Measurements from ENCODE around the gene PDE4A.
A peak's percentile ranks its signal among the peaks of the same experiment; 100 is the strongest.
"Not testable (repeated sequence)": the region's sequence is repeated elsewhere in the genome, so short reads cannot be mapped to it uniquely, and the experiment has no call there.

Gene PDE4A

DNA sequence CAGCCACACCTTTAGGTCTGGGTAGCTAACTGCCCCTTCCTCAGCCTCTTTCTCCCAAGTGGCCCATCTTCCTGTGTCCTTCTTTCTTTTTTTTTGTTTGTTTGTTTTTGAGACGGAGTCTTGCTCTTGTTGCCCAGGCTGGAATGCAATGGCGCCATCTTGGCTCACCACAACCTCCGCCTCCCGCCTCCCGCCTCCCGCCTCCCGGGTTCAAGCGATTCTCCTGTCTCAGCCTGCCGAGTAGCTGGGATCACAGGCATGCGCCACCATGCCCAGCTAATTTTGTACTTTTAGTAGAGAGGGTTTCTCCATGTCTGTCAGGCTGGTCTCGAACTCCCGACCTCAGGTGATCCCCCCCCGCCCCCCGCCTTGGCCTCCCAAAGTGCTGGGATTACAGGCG, 41.7 kb downstream of the PDE4A start:
- not testable (repeated sequence) for DNase-seq (ENCODE audit: low read depth in 2 of 2)

GRCh38 chr19:10462557-10462956, 42.2 kb downstream of the PDE4A start:
- no peak for DNase-seq (ENCODE audit: low read depth in 2 of 2)

GRCh38 chr19:10464456-10464855, 44.1 kb downstream of the PDE4A start:
- DNase-seq (ENCODE audit: low read depth in 2 of 2) = no peak

DNA sequence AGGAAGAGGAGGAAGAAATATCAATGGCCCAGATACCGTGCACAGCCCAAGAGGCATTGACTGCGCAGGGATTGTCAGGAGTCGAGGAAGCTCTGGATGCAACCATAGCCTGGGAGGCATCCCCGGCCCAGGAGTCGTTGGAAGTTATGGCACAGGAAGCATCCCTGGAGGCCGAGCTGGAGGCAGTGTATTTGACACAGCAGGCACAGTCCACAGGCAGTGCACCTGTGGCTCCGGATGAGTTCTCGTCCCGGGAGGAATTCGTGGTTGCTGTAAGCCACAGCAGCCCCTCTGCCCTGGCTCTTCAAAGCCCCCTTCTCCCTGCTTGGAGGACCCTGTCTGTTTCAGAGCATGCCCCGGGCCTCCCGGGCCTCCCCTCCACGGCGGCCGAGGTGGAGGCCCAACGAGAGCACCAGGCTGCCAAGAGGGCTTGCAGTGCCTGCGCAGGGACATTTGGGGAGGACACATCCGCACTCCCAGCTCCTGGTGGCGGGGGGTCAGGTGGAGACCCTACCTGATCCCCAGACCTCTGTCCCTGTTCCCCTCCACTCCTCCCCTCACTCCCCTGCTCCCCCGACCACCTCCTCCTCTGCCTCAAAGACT, 46.9 kb downstream of the PDE4A start:
- DNase-seq (ENCODE audit: low read depth in 2 of 2) = no peak

DNA sequence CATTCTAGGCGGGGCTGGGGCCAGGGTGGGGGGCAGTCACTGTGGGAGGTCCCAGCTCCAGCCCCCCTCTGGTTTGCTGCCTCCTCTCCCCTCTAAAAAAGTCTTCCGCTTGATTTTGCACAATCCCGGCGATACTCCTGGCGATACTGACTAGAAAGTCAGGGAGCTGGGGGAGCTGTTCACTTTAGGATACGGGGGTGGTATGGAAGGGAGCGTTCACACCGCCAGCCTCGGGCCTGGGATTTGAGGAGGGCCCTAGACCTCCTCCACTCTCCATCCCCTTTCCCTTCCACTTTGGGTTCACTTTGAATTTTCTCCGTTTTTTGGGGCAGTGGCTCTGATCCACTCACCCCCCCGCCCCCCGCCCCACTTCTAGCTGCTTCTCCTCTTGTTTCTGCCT, 47.8 kb downstream of the PDE4A start:
- no peak for DNase-seq (ENCODE audit: low read depth in 2 of 2)

DNA sequence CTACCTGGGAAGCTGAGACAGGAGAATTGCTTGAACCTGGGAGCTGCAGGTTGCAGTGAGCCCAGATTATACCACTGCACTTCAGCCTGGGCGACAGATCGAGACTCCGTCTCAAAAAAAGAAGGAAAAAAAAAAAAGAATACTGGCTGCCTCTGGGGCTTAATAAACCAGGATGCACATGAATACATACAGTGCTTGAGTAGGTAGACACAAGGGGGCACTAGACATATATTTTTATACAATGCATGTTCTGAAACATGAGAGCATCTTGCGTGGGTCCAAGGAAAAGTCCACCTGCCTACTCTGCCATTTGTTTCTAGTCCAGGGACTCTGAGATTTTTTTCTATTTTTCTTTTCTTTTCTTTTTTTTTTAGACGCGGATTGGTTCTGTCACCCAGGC, 51.6 kb downstream of the PDE4A start:
- DNase-seq (ENCODE audit: low read depth in 2 of 2) = no peak

GRCh38 chr19:10473192-10473591, 52.9 kb downstream of the PDE4A start:
- DNase-seq (ENCODE audit: low read depth in 2 of 2) = no peak

DNA sequence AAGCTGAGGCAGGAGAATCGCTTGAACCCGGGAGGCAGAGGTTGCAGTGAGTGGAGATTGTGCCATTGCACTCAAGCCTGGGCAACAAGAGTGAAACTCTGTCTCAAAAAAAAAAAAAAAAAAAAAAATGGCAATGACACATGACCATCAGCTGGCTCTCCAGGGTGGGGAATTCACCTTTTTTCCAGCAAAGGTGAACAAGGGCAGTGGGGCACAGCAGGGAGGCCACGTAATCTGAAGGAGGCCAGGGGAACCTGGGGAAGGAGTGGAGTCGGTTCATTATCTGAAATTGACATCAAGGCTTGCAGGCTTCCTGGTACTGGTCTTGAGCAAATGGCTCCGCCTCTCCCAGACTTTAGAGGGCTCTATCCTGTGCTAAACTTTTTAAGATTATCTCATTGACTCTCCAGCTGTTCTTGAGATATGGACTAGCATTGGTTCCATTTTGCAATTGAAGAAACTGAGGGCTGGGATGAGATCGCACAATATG, 54.7 kb downstream of the PDE4A start:
- DNase-seq (ENCODE audit: low read depth in 2 of 2) = no peak

- no peak for DNase-seq (ENCODE audit: low read depth in 2 of 2)
These were observed 58.1 kb downstream of the PDE4A start for GRCh38 chr19:10478476-10478875.

GRCh38 chr19:10478903-10479384, 58.6 kb downstream of the PDE4A start:
- peak; percentile 76 to 83 for DNase-seq (ENCODE audit: low read depth in 2 of 2)

- no peak for DNase-seq (ENCODE audit: low read depth in 2 of 2)
These were observed 66.2 kb downstream of the PDE4A start for GRCh38 chr19:10486551-10486950.

DNA sequence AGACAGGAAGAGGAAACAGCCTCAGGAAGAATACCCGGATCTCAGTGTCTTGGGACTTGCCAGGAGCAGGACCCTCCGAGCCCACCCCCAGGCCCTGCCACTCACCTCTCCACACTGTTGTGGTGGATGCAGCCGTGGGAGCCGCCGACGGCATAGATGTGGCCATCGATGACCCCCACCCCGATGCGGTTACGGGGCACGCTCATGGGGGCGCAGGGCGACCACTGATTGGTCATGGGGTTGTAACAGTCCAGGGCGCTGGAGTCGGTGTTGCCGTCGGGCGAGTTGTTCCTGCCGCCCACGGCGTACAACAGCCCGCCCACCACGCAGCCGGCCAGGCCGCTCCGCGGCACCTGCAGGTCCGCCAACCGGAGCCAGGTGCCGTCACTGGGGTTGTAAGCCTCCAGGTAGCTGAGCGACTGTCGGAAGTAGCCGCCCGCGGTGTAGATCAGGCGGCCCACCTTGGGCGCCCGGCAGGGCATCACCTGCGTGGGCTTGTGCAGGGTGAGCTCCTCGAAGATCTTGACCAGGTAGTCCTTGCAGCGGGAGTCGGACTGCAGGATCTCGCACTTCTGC, 71.2 kb downstream of the PDE4A start:
- DNase-seq (ENCODE audit: low read depth in 2 of 2) = no peak

GRCh38 chr19:10497371-10497770, 77.0 kb downstream of the PDE4A start:
- no peak for DNase-seq (ENCODE audit: low read depth in 2 of 2)

DNA sequence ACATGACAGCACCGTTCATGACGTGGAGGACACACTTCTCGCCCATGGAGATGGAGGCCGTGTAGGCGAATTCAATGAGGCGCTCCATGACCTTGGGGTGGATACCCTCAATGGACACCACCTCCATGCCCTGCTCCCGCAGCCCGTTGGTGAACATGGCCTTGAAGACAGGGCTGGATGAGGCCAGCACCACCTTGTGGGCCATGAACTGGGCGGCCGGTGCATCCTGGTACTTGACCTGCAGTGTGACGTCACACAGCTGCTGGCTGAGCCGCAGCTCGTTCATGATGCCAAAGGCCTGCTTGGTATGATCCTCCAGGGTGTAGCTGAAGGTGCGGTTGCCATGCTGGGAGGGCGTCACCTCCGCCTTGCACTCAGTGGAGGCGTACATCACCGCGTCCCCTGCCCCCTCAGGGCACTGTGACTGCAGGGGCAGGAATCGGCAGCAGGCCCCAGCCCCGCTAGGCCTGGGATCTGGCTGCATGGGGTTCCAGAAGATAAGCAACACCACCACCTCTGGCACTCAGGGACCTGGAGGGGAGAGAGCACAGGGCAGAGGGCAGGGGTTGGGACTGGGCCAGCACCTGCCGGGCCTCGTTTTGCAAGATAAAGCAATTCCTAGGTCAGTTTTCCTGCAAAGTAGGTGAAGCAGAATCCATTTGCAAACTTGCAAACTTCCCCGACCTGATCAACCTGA, 79.4 kb downstream of the PDE4A start:
- DNase-seq (ENCODE audit: low read depth in 2 of 2) = no peak

DNA sequence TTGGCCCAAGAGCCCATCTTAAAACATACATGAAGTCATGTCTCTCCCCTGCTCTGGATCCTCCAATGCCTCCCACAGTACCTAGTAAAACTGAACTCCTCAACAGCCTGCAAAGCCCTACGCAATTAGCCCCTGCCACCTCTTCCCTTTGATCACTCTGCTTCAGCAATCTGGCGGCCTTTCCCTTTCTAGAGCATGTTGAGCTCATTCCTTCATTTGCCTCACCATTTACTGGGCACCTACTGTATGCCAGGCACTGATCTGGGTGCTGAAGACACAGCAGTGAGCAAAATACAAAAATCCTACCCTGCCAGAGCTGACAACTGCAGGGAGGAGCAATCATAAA, 79.9 kb downstream of the PDE4A start:
- no peak for DNase-seq (ENCODE audit: low read depth in 2 of 2)

DNA sequence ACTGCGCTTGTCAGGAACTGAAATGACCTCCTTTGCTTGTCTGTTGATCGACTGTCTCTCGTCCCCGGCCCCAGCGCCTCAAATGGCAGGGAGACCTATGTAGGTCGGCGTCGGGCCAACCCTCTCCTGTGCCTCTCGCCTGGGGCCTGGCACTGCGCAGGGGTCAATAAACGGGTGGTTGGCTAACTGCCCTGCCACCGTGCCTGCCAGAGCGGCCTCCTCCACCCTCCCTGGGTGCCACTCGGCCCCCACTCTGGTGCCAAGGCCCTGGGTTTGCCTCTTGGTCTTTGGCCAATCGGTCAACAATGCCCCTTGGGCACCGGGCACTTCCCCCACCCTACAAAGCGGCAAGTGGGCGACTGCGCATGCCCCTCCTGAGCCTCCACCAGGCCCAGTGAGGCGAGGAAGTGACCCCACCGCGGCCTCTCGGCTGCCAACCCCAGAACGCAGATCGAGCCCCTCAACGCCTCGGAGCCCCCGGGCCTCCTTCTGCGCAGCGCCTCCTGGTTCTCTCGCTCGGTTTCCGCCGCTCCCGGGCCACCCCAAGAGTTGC, 81.7 kb downstream of the PDE4A start:
- peak; percentile 29 to 38 for DNase-seq (ENCODE audit: low read depth in 2 of 2)

DNA sequence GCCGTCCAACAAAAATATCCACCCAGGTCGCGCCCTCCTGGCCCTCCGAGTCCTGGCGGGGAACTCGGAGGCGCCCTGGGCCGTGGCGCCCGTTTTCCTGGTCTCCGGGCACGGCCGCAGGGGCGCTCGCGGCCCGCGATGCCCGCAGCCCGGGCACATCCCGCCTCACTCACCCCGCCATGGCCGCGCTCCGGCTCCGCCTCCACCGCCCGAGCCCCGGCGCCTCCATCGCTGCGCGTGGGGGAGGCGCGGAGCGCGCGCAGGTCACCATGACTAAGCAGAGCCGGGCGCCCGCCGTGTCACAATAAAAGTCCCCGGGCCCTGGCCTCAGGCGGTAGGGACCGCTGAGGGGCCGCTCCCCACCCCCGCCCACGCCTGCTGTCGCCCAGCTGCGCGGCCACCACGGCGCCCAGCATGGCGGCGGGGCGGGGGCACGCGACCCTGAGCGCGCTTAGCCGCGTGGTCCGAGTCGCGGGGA, 82.2 kb downstream of the PDE4A start:
- peak; percentile 84 to 88 for DNase-seq (ENCODE audit: low read depth in 2 of 2)

GRCh38 chr19:10503002-10503789, 82.9 kb downstream of the PDE4A start, which contains the start of gene KEAP1:
TSS of gene KEAP1 (minus strand) at chr19:10503356. CDS start at chr19:10500033, 3,323 bp downstream.
- DNase-seq (ENCODE audit: low read depth in 2 of 2) = peak; percentile 26 to 34

GRCh38 chr19:10505583-10506229, 85.4 kb downstream of the PDE4A start:
- DNase-seq (ENCODE audit: low read depth in 2 of 2) = peak; percentile 77 to 87

DNA sequence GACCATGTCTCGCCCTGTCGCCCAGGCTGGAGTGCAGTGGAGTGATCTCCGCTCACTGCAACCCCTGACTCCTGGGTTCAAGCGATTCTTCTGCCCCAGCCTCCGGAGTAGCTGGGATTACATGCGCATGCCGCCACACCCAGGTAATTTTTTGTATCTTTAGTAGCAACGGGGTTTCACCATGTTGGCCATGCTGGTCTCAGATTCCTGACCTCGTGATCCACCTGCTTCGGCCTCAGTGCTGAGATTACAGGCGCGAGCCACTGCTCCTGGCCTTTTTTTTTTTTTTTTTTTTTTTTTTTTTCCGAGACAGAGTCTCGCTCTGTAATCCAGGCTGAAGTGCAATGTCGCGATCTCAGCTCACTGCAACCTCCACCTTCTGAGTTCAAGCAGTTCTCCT, 87.7 kb downstream of the PDE4A start:
- DNase-seq (ENCODE audit: low read depth in 2 of 2) = no peak

GRCh38 chr19:10508707-10509106, 88.4 kb downstream of the PDE4A start:
- DNase-seq (ENCODE audit: low read depth in 2 of 2) = peak in 1 of 2 donors; percentile 34
